ENCODE data around the gene ZNF580. TPM values are rescaled to one million over a fixed set of nuclear protein-coding genes. Genes with fewer than 3 reads are reported as not detected.

Gene ZNF580
- total and polyA plus RNA-seq, 2 of the 8 experiments (the other 6 are each of a cell fraction or from before 2014, with no cell fraction given): 12.0 to 24.6 TPM

DNA sequence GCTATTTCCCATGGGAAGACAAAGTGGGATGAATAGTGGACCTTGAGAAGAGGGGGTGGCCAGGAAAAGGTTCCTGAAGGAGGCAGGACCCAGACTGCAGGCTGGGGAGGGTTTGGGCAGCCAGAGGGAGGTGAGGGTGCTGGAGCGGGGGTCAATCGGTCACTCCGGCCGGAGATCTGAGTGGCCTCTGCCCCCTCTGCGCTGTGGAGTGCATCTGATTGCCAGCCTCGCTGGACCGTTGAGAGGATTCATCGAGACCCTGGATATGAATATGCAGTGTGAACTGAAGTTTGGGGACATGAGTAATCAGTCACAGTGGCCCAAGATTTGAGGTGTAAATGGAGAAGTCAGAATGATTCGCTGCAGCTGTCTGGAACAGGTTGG is 5.5 kb upstream of the ZNF580 start:
- H3K27ac ChIP-seq (ENCODE audit: low read depth, low read length): peak overlapping the region; percentile 84

More for the DNA sequence above, 5.5 kb upstream of the ZNF580 start:
- H2BK15ac ChIP-seq (ENCODE audit: low read length): peak overlapping the region; percentile 46; the same call in 1 of the 2 replicates
- CTCF ChIA-PET (ENCODE audit: partially characterized antibody): interaction anchor here (2.6 kb wide), 1 partner anchor 29 kb away, joined by 9 read pairs; the partner anchor contains the start of gene ZNF865
- H3K4me1 ChIP-seq (replicated peaks in 1 of 4; ENCODE audit: control insufficient read depth in 3 of 4, insufficient read depth in 4 of 4, low read length in 3 of 4): peaks cover 6 to 9% (median 6%) of the 10 kb centered on the region in 4 experiments
- no peak overlapping the region for H2BK120ac ChIP-seq (replicated peaks; ENCODE audit: low read depth, low read length)
- no peak overlapping the region for H2BK20ac ChIP-seq (ENCODE audit: low read length)
- 18% methylated on average over 9 of the region's 9 CpGs; no CpG with 5 or more reads in 1 of the 2 experiments for WGBS, 2 experiments (ENCODE audit: extremely low coverage in 1 of 2, insufficient coverage in 1 of 2, insufficient read length in 1 of 2, insufficient replicate concordance in 2 of 2, low coverage in 1 of 2, low lambda C conversion rate in 2 of 2, missing lambda C conversion rate in 1 of 2)
- POLR2A ChIA-PET (ENCODE audit: partially characterized antibody): interaction anchor here (0.8 to 8.8 kb wide), 5 partner anchors 11 to 149 kb away, joined by 3 to 96 read pairs (median 4); partner anchors contain the start of genes CCDC106, ZNF581 and ZNF784
- no peak overlapping the region for H3K23ac ChIP-seq (ENCODE audit: insufficient read length)
- no peak overlapping the region for H3K4ac ChIP-seq (replicated peaks; ENCODE audit: insufficient read length, low read depth, low read length)
- peak overlapping the region; percentile 89; the same call in 1 of the 2 replicates for H4K8ac ChIP-seq (ENCODE audit: extremely low read depth, insufficient read depth, low read length)
- peak overlapping the region; percentile 79 for H4K5ac ChIP-seq (ENCODE audit: insufficient read length, low read depth, low read length)
- peak overlapping the region; percentile 68 to 99 (median 92) for H3K4me3 ChIP-seq (ENCODE audit: extremely low read depth in 1 of 4, insufficient read depth in 2 of 4, low read depth in 3 of 4, low read length in 4 of 4)
- H2AK5ac ChIP-seq (ENCODE audit: low read depth, low read length): no peak overlapping the region; the same call in 1 of the 2 replicates
- peak overlapping the region; percentile 75 to 88 (median 80) for H3K9ac ChIP-seq (replicated peaks in 1 of 4; ENCODE audit: extremely low read depth in 1 of 4, low read depth in 3 of 4, low read length in 3 of 4)
- peaks cover 4 to 25% of the 10 kb centered on the region in 2 experiments; a peak in 3 of 4 replicates for H3K79me2 ChIP-seq (ENCODE audit: control insufficient read depth in 1 of 2, insufficient read depth in 2 of 2, low read length in 2 of 2)
- H3K56ac ChIP-seq (replicated peaks; ENCODE audit: insufficient read length, low read depth, low read length): peak overlapping the region; percentile 5
- H3K9me3 ChIP-seq (ENCODE audit: insufficient read depth in 2 of 2, low read depth in 1 of 2, low read length in 1 of 2): no peaks in the 10 kb centered on the region; a peak in 1 of 4 replicates
- no peak overlapping the region for H3K14ac ChIP-seq (ENCODE audit: insufficient read length)
- FAIRE-seq: no peak
- H2AFZ ChIP-seq (ENCODE audit: low read length): no peak overlapping the region
- H3K36me3 ChIP-seq (ENCODE audit: control insufficient read depth in 2 of 4, insufficient read depth in 4 of 4, low read length in 3 of 4): no peaks in the 10 kb centered on the region
- H3K23me2 ChIP-seq (ENCODE audit: low read depth, low read length): peaks cover 11% of the 10 kb centered on the region
- peaks cover 13% of the 10 kb centered on the region for H3K79me1 ChIP-seq (ENCODE audit: low read depth, low read length)
- H3K18ac ChIP-seq (ENCODE audit: extremely low read depth, low read length): peak overlapping the region; percentile 26
- peak; percentile 12 for TF ChIP-seq KDM4A (IDR thresholded peaks at IDR 0.05; ENCODE audit: low read depth, low read length, severe bottlenecking)
- no peak for TF ChIP-seq HDAC2 (IDR thresholded peaks at IDR 0.05; ENCODE audit: borderline replicate concordance in 1 of 2, low read depth in 2 of 2, low read length in 2 of 2)
- peak overlapping the region; percentile 95 for H2BK5ac ChIP-seq (ENCODE audit: low read depth, low read length)
- 0 out of 2 replicates have a peak overlapping the region, but pooled peaks have one; percentile 39 for H2BK12ac ChIP-seq (ENCODE audit: low read depth, low read length)
- peak overlapping the region; percentile 78 to 91 for H3K4me2 ChIP-seq (ENCODE audit: insufficient read depth in 1 of 2, low read depth in 2 of 2, low read length in 2 of 2)
- peaks cover 3 to 10% of the 10 kb centered on the region in 2 experiments for H4K20me1 ChIP-seq (replicated peaks in 1 of 2; ENCODE audit: control insufficient read depth in 1 of 2, insufficient read depth in 2 of 2, low read length in 2 of 2)
- no peak for DNase-seq (ENCODE audit: low read depth in 1 of 2, low spot score in 2 of 2)
- no peaks in the 10 kb centered on the region for H3K27me3 ChIP-seq (replicated peaks in 1 of 4; ENCODE audit: control insufficient read depth in 3 of 4, extremely low read depth in 1 of 4, insufficient read depth in 3 of 4, low read length in 3 of 4)
- H4K91ac ChIP-seq (replicated peaks; ENCODE audit: insufficient read length, low read length): peak overlapping the region; percentile 8

Measured in H1 (cell line).